GM19328 (cell line): Measurements from ENCODE around the gene PEX10.

Source experiments
- ATAC-seq: cut with Tn5 transposase; IDR thresholded peaks from one replicate; pipeline ENCODE4 v1.9.1; 2021; ENCODE audit warnings: mild to moderate bottlenecking, moderate library complexity; ENCODE audit not compliant: unreplicated experiment

PEX10 gene

GRCh38 chr1:2355373-2356261, 56.7 kb downstream of the PEX10 start:
- no peak for ATAC-seq

- ATAC-seq = no peak
Observed at GRCh38 chr1:2354511-2355372, 57.6 kb downstream of the PEX10 start.
